Gastrocnemius medialis (tissue), 4 donors: ENCODE measurements around the gene INTS15.

ENCODE experiments used
- CTCF ChIP-seq, 5 experiments: fragments of 450-650 bp in 3 of 5; fragments of 200-600 bp in 2 of 5; sonication (generic) in 2 of 5; IDR thresholded peaks in 4 of 5; conservative IDR thresholded peaks in 1 of 5; 1 replicate in 4 of 5; 2 replicates in 1 of 5; pipeline ENCODE4 v1.5.1; 2016 to 2019; ENCODE audit warnings: antibody characterized with exemption in 5 of 5, mild to moderate bottlenecking in 3 of 5, moderate library complexity in 3 of 5
- POLR2A ChIP-seq, 2 donors: fragments of 450-650 bp; IDR thresholded peaks; one replicate each; pipeline ENCODE4 v1.6.1; 2017; ENCODE audit warnings: antibody characterized with exemption in 2 of 2, mild to moderate bottlenecking in 2 of 2, moderate library complexity in 2 of 2

GRCh38 chr7:6579446-6579845 is 10.4 kb upstream of the INTS15 start:
- TF ChIP-seq CTCF (IDR thresholded peaks at IDR 0.05 in 4 of 5, conservative IDR thresholded peaks at IDR 0.05 in 1 of 5) (no peak), POLR2A (IDR thresholded peaks at IDR 0.05) (no peak)
